CD4-positive, alpha-beta T cell treated with Interleukin-10 for 1 hour (primary cell): ENCODE data around the gene RBM38.

Experiments
- DNase-seq: peaks from one replicate; pipeline ENCODE4 v3.0.0-alpha.2; 2020

RBM38 gene

DNA sequence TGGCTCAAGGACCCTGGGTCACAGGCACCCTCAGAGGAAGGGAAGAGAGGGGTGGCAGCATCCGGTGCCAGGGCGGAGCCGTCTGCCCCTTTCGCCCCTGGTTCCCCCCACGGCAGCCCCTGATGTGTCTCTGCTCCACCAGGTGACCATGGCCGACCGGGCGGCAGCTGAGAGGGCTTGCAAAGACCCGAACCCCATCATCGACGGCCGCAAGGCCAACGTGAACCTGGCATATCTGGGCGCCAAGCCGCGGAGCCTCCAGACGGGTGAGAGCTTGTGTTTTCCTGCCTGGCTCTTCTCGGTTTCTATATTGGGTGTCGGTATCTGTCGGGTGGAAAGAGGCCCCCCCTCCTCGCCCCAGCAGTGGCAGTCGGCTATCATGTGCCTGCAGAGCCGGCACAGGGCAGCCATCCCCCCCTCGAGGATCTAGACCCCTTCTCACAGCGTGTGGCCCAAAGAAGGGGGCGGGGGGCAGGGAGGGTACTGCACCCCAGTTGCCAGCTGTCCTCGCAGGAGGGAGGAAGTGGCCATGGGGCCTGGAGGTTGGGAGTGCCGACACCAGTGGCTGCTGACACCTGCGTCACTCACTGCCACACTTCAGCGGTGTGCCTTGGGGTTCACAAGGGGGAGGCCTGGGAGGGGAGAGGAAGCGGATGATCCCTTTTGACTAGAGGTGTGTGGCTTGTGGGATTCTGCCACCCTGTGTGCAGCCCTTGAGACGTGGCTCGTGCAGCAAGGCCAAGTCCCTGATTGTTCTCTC lies 1.5 kb downstream of the RBM38 start:
- DNase-seq: peak; percentile 87

DNA sequence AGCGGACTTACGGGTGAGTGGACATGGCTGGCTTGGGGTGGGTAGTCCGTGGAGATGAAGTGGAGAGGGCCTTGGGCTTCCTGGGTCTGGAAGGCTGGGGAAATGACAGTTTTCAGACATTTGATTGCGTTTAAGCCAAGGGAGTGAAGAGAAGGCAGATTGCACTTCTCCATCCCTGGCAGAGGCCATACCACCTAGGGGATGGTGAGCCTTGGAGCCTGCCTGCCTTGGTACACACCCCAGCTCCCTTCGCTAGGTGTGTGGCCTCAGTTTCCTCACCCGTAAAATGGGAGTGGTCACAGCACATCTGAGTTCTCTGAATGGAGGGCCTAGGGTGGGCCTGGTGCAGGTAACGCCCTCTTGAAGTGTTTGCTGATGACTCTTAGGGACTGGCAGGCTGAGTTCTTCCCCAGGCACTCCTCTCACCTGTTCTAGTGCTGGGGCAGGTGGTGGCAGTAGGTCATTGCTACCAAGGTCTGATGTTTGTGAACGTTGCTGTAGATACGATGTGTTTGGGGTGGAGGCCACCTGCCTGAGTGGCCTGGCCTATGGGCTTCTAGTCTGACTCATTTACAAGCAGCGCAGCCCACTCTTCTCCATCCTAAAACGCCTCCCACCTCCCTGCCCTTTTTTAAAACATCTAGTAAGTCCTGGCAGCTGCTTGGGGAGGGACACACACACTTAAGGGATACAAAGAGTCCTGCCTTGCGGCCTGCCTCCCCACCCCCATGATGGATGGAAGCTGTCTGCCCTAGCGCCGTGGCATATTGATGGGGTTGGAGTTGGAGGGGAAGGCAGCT lies 2.3 kb downstream of the RBM38 start:
- DNase-seq: no peak

DNA sequence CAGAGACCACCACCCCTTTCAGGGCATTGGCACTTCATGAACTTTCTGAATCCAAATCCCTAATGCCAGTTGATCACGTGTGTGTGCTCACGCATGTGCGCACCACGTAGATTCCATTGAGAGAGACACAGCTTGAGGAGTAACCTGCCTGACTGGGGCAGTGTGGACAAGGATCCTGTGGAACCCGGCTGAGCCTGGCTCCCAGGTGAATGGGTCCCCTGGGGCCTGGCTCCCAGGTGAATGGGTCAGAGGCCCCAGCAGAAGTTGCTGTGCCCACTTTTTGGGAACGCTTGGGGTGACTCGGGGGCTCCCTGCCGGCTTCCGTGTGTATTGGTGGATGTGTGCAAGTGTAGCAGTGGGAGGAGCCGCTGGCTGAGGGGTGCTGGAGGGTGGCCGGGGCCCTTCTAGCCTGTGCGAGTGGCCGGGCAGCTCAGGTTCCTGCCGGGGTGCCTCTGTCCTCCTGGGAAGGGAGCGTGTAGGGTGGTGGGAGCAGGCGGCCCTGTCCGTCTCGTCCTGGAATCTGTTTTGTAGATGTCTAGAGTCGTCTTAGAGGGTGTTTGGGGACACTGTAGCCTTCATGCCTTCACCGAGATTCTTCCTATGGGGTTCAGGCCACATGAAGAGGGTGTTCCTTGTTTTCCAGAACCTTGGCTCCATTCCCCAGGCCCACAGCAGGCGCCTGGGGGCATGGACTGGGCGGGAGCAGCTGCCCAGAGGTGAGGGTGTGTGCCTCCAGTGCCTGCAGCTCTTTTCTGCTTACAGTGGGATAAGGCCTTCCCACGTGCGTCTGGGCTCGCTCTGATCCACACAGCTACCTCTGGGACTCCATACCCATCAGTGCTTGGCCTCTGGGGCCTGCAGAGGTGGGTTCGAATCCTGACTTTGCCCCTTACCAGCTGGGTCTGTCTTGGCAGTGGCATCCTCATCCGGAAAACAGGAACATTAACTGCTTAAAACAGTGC lies 3.2 kb downstream of the RBM38 start:
- no peak for DNase-seq

DNA sequence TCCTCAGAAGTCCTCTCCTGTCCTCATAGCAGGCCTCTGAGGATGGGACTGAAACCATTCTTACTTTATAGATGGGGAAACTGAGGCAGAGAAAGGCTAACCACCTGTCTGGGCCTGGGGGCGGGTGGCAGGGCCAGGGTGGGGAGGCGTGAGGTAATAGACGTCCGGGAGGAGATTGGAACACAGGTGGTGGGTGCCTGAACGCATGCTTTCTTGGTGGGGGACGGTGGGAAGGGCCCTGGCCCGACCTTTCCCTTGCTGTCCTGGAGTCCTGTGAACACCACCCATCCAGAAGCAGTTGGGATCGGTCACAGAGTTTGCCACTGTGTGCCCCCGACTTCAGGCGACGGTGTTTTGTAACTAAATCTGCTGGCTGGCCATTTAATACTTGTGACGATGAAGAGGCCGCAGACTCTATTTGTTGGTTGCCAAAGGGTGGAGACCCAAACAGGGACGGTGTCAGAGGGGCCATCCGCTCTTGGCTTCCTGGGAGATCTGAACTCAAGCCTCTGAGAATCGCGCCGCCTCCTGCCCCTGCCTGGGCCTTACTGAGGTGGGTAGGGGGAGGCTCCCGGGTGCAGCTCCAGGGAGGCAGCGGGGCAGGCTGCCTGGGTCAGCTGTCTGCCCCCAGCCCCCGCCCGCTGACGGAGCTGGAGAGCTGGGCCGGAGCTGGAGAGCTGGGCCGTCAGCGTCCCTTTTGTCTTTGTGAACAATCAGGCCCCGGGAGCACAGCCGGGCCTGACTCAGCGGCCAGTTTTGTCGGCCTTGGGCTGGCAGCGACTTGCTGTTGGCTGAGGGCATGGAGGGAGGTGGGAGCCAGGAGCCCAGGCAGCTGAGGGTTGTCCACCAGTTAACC lies 4.1 kb downstream of the RBM38 start:
- no peak for DNase-seq

DNA sequence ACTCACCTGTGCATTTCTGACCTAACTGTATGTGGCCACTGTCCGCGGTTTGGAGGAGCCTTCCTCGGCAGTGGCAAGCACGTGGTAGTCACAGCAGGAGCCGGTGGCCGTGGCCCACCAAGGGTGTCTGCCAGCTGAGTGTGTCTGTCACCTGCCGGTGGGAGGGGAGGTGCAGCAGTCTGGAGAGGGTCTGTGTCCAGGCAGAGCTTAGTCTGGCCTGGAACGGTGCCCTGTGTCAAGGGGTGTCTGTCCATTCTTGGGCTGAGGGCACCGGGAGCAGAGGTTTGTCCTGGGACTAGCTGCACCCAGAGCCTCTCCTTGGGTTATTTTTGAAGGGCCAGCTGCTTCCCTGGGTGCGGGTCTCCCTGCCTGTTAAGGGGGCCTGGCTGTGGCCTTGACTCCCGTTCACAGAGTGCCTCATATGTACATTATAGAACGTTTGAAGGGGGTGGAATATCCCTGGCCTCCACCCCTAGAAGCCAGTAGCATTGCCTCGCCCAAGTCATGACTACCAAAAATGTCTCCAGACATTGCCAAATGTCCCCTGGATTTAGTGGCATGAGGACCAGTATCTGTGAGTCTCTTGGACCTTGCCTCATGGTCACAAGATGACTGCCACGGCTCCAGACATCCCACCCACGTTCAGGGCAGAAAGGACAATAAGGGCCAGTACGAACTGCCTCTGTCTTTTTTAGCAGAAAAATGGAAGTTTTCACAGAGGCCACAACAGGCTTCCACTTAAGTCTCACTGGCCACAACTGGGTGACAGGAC lies 5.2 kb downstream of the RBM38 start:
- DNase-seq: no peak

DNA sequence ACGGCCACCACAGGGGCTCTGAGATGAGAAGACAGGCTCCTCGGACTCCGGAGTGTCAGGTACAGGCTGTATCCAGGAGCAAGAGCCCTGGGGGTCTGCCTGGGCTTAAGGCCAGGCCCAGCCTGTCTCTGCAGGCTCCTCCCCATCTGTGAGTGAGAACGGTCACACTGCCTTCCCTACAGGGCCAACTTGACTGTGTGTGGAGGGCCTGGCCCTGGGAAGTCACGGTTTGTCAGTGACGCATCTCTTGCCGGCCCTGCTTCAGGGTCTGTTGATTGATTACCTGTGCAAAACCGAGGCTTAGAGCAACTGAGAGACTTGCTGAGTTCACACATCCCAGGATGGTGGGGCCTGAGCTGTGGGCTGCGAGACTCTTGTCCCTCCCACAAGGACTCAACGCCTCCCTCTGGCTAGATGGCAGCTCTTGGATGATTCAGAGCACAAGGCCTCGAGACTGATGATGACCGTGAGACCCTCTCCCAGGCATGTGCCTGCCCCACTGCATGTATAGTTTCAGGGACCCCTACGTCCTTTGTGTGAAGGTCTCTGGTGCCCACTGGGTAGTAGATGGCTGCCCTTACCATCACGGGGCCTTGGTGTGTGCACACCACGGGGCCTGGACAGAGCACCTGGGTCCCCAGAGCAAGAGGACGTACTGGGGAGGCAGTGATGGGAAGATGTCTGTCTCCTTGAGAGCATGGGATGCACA lies 5.9 kb downstream of the RBM38 start:
- DNase-seq: no peak

DNA sequence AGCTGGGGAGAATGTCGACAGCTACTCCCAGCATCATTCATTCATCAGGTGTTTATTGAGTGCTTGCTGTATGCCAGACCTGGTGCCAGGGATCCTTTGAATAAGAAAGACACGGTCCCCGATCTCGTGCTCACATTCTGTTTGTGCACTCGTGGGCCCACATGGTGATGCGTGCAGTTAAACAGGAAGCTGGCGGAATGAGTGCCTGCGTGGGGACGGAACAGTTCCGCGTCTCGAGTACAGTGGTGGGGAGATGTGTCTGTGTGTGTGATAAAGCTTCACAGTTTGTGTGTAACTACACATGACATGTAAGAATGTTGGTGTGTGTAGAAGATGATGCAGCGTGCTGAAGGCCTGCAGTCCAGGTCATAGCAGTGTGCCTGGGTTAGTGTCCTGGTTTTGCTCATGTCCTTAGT lies 6.5 kb downstream of the RBM38 start:
- peak; percentile 60 for DNase-seq

DNA sequence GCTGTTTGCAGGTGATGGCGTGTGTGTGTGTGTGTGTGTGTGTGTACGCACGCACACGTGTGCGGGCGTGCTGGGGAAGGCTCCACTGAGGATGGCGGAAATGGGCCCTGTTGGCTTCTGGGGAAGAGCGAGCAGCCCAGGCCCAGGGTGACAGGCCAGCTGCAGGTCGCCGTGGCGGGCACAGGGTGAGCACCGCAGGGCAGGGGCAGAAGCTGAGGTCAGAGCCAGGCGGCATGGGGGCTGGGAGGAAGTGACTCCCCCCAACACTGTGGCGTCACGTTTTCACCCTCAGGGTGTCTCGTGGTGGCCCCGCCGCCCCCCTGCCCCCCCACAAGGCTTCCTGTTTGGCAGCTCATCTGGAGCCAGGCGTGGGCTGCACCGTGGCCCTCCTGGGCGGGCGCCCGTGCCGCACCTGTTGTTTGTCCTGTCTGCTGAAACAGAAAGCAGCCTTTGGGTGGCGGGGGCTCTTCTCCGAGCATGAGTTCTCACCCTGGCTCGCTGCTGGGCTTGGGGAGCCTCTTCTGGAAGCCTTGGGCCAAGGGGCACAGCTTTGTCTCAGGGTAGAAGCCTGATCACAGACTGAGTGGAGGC lies 7.1 kb downstream of the RBM38 start:
- DNase-seq: peak; percentile 92

DNA sequence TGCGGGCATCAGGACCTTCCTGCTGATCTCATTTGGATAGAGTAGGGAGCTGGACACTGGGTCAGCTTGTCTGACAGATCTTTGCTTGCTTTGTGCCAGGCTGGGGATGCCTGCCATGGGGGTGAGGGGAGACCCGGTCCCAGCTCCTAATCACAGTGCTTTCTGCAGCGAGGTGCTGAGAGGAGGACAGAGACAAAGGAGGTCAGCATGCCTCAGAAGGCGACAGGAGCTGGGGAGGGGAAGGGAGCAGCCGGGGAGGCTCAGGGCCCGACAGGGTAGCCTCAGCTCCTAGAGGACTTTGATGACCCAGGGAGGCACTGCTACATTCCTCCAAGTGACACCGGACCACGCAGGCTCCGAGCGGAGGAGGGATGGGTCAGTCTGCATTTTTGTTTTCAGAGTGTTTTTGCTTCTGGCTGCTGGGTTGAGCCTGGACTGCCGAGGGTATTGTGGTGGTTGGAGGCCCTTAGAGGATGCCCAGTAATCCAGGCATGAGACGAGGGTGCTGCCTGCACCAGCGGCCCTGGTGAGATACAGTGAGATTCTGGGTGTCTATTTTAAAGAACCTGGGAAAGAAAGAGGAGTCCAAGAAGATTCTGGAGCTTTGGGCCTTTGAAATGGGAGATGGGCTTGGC lies 7.8 kb downstream of the RBM38 start:
- DNase-seq: no peak

DNA sequence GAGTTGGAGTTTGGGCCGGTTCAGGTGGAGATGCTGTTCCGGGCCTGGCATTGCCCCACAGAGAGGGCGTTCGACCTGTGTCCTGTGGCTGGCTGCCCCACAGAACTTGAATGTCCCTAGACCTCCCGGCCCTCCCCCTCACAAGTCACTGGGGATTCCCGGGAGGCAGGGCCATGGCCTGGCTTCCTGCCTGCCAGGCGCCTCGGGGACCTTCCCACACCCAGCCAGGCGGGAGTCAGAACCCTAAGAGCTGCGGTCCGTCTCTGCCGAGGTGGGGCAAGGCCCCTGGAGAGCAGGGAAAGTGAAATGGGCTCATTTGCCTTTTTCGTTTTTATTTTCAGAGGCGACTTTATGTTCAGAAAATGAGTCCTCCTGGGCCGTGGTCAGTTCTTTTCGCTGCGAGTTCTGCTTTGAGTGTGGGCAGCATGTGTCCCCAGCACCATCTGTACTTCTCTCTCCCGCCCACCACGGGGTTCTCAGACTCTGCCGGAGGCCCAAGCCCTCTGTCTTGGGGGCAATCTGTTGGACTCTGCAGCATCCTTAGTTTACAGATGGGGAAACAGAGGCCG lies 8.5 kb downstream of the RBM38 start:
- DNase-seq: peak; percentile 57

DNA sequence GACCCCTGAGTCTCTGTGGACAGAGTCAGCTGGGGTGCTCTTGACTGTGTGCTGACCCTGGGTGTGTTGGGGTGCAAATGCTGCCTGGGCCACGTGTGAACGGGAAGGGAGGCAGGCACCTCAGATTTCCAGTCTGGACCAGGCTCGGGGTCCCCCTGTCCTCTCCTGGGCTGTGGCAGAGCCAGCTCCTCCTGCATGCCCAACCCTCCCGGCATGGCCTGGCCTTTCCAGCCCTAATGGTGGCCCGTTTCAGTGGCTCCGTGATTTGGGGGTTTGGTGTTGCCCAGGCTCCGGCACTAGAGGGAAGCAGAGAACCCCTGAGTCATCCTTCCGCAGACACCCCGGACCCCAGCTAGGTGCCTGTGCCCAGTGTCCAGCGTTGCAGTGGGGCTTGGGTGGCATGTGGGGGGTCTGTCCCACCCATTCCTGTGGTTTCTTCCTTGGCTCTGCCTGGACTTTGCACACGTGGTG lies 9.1 kb downstream of the RBM38 start:
- no peak for DNase-seq

DNA sequence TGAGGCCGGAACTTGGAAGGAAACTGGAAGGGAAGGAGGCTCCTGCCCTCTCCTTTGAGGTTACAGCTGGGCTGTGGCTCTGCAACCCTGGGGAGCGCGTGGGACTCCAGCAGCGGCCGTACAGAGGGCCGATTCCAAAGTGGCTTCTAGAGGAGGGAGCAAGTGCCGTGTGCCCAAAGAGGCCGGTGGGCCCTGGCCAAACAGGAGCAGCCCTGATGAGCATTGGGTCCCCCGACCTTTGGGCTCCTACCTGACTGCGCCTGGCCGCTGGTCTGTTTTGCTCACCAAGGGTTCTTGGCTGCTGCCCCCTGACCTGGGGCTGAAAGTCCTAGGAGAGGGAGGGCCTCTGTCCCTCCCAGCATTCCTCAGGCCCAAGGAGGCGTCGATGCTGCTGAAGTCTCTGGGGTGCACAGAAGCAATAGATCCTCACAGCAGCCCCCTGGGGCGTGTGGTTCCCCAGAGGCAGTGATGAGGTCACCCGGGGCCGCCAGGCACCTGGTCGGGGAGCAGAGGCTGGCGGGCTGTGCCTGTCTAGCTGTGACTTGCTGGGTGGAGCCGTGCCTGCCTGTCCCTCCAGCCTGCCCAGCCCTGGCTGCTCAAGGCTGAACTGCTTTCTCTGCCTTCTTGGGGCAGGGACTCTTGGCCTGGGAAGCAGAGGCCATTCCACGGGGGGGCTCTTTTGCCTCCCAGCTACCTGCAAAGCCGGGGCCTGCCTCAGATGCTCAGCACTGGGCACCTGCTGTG lies 9.8 kb downstream of the RBM38 start:
- no peak for DNase-seq

DNA sequence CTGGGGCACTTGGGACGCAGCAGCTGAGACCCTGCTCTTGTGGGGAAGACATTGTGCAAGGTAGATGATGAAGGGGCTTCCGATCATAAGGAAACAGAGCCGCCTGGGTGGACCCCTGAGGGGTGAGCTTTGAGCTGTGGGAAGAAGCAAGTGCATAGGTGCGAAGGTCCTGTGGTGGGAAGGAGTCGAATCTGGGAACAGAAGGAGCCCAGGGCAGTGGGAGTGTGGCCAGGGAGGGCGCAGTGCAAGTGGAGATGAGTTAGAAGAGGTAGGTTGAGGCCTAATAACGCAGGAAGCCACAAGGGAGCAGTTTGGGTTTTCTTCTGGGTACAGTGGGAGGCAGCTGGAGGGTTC lies 10.3 kb downstream of the RBM38 start:
- DNase-seq: no peak

DNA sequence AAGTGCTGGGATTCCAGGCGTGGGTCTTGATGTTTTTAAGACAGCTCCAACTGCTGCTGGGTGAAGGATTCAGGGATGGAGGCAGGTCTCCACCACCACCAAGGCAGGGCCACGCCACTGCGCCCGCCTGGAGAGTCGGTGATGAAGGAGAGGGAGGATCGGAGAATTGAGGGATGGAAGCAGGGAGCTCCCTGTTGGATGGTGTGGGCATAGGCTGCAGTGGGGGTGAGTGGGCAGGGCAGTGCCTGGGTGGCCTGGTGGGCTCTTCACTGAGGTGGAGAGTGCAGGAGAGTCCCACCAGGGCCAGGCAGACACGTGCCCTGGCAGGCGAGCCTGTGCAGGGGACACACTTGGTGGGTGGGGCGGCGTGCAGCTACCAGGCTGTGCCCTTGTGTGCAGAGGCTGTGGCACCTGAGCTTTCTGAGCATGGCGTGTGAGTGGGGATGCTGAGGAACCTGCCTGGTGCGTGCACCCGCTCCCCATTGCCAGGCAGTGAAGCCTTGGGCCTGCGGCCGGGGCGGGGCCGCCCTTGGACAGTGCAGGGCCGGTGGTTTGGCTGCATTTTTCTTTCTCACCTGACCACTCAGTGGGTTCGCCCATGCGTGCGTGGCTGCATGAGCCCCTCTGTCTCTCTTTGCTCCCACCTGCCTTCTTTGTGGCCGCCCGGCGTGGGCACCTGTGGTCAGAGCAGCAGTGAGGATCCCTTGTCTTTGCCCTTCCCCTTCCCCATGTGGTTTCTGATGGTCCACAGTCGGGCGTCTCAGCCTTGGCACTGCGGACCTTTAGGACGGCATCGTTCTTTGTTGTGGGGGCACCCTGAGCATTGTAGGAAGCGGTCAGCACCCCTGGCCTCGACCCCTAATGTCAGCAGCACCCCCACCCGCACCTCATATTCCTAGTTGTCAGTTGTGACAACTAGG lies 11.3 kb downstream of the RBM38 start:
- DNase-seq: no peak

DNA sequence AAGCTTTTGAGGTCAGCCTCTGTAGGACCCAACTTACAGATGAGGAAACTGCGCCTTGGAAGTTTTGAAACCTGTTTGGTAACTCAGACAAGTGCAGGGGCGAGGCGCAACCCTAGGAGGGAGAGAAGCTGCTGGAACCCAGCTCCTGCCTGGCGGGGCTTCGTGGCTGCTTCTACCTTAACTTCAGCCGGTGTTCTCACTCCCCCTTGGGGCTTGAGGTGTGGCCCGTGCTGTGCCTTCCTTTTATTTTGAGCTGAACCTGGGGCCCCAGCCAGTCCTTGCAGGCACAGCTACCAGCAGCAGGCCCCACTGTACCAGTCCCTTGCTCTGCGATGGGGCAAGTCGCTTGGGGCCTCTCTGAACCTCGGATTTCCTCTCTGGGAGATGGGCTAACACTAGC lies 12.0 kb downstream of the RBM38 start:
- no peak for DNase-seq

DNA sequence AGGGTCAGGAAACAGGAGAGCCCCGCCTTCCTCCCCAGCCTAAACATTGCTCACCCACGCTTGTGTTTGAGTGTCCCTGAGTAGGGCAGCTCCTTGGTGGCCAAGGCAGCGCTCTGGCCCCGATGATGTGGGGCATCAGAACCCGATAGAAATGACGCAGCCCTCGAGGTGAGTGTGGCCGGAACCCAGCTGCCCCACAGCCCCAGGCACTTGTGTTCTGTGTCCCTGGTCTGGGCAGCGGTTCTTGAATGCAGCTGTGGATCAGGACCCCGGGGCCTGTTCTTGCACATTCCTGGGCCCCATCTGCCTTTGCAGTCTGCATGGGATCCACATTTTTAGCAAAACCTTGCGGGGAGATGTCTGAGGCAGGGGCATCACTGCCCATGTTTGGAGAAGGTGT lies 12.8 kb downstream of the RBM38 start:
- no peak for DNase-seq

DNA sequence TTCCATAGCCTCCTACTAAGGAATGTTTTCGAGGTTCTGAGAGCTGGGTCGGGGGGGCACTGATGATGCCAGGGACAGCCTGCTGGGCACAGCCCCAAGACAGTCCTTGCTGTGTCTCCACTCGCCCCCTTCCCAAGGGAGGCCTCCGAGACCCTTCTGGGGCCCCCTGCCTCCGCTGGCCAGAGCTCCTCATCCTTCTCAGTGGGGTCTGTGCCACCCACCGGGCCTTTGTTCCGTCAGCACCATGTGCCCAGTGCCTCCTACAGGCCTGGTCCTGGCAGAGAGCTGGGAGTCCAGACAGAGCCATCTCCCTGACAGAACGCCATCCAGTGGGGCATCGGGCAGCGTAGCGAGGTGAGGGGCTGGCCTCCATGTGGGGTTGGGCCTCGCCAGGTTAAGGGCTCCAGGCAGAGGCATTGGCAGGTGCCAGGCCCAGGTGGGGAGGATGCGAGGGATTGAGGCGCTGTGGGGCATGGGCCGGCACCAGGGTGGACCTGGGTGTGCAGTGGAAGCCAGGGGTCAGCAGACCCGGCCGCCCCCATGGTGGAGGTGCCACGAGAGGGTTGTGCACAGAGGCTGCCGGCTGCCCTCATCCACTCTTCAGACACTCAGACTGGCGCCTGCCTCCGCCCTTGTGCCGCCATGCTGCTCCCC lies 13.3 kb downstream of the RBM38 start:
- no peak for DNase-seq
